Activated CD8-positive, alpha-beta T cell treated with anti-CD3 and anti-CD28 coated beads, Interleukin-2, amount 10 ng/mL, durations not matched to agents 7 days and 5 days (primary cell): ENCODE measurements around the gene VSTM1. TPM values are rescaled to one million over a fixed set of nuclear protein-coding genes. Genes with fewer than 3 reads are reported as not detected.

ENCODE experiments used
- total RNA-seq, 2 experiments: library from RNA; stranded (reverse); gene quantifications; one replicate each; pipeline ENCODE4 v1.2.3, GENCODE V29; 2021

Gene VSTM1
- total RNA-seq, 2 experiments from 2014 or later, result not detected

Other genes with a start within 250 kb of the VSTM1 start
- gene NLRP12, start 239.6 kb downstream of the VSTM1 start, total RNA-seq, result not detected
- gene MYADM, start 196.0 kb downstream of the VSTM1 start, total RNA-seq, result 10 to 100 TPM; 92.9 to 98.1 TPM
- gene PRKCG, start 181.7 kb downstream of the VSTM1 start, total RNA-seq, result not detected
- gene CACNG7, start 154.6 kb downstream of the VSTM1 start, total RNA-seq, result not detected
- gene CACNG8, start 101.0 kb downstream of the VSTM1 start, total RNA-seq, result not detected
- not detected for gene CACNG6, start 72.3 kb downstream of the VSTM1 start, total RNA-seq
- gene TARM1, start 17.5 kb upstream of the VSTM1 start, total RNA-seq, result not detected
- under 1 TPM; 0.34 to 0.42 TPM for gene OSCAR, start 36.9 kb upstream of the VSTM1 start, total RNA-seq
- gene NDUFA3, start 39.0 kb upstream of the VSTM1 start, total RNA-seq, result 100 to 1,000 TPM; 138 to 152 TPM
- 10 to 100 TPM; 50.9 to 51.4 TPM for gene TFPT, start 51.8 kb upstream of the VSTM1 start, total RNA-seq
- 10 to 100 TPM; 77.5 to 82.8 TPM for gene PRPF31, start 51.9 kb upstream of the VSTM1 start, total RNA-seq
- 10 to 100 TPM; 55.1 to 58.4 TPM for gene CNOT3, start 73.9 kb upstream of the VSTM1 start, total RNA-seq
- 1 to 10 TPM; 6.6 to 7.5 TPM for gene LENG1, start 95.8 kb upstream of the VSTM1 start, total RNA-seq
- under 1 TPM; 0.55 to 0.76 TPM for gene TMC4, start 109.3 kb upstream of the VSTM1 start, total RNA-seq
- gene MBOAT7, start 125.7 kb upstream of the VSTM1 start, total RNA-seq, result 10 to 100 TPM; 56.9 to 58.8 TPM
- gene TSEN34, start 127.4 kb upstream of the VSTM1 start, total RNA-seq, result 10 to 100 TPM; 11.2 to 11.9 TPM
- gene RPS9, start 137.0 kb upstream of the VSTM1 start, total RNA-seq, result 1,000 to 10,000 TPM; 1,244 to 1,253 TPM
- gene LILRB3, start 159.1 kb upstream of the VSTM1 start, total RNA-seq, result 1 to 10 TPM; 1.1 to 1.5 TPM
- under 1 TPM in 1 of 2 experiments, not detected in 1; 0.18 TPM for gene LILRA6, start 178.9 kb upstream of the VSTM1 start, total RNA-seq
- not detected for gene LILRB5, start 193.4 kb upstream of the VSTM1 start, total RNA-seq
- gene LILRB2, start 217.2 kb upstream of the VSTM1 start, total RNA-seq, result not detected
- not detected for gene LILRA5, start 249.3 kb upstream of the VSTM1 start, total RNA-seq